CD4-positive, alpha-beta memory T cell (primary cell): ENCODE results near the gene HSD17B3. TPM values are rescaled to one million over a fixed set of nuclear protein-coding genes. Genes with fewer than 3 reads are reported as not detected.

Source experiments
- CTCF ChIA-PET: fragments of 350-600 bp; sonication (Branson Sonifier 250); formaldehyde crosslinking; loops from one replicate; lab custom pipeline; 2021; ENCODE audit warnings: inconsistent platforms; ENCODE audit not compliant: partially characterized antibody; lab: Charles Lee
- POLR2A ChIA-PET: fragments of 350-600 bp; sonication (Branson Sonifier 250); formaldehyde crosslinking; loops from one replicate; lab custom pipeline; 2021; ENCODE audit not compliant: partially characterized antibody; lab: Charles Lee
- DNase-seq, 5 donors: peaks; one replicate each; pipeline versions ENCODE4 v3.0.0 to v3.0.0-alpha.2; 2020 to 2022; ENCODE audit warnings: mixed read lengths in 1 of 5
- H3K27ac ChIP-seq: one replicate; pipeline ENCODE4 v1.7.0; 2013; ENCODE audit warnings: low read depth, low read length
- H3K27me3 ChIP-seq: 2 replicates; pipeline ENCODE4 v1.7.0; 2013; ENCODE audit warnings: mild to moderate bottlenecking, low read length, moderate library complexity; ENCODE audit not compliant: insufficient read depth
- H3K36me3 ChIP-seq: 2 replicates; pipeline ENCODE4 v1.7.0; 2013; ENCODE audit warnings: mild to moderate bottlenecking, low read length, moderate library complexity; ENCODE audit not compliant: insufficient read depth
- H3K4me1 ChIP-seq: 2 replicates; pipeline ENCODE4 v1.7.0; 2013; ENCODE audit warnings: mild to moderate bottlenecking, low read length, moderate library complexity; ENCODE audit not compliant: insufficient read depth
- H3K4me3 ChIP-seq, 2 donors: one replicate each; pipeline ENCODE4 v1.7.0; 2013; ENCODE audit warnings: low read length in 2 of 2, mild to moderate bottlenecking in 1 of 2
- H3K9me3 ChIP-seq, 2 donors: one replicate each; pipeline ENCODE4 v1.7.0; 2013; ENCODE audit warnings: low read length in 2 of 2, control low read depth in 1 of 2; ENCODE audit not compliant: control insufficient read depth in 1 of 2
- H3K27ac Mint-ChIP-seq, 7 donors: one replicate each; pipeline ENCODE4 v1.8.0; 2020 to 2021; ENCODE audit warnings: mixed read lengths in 7 of 7, mild to moderate bottlenecking in 6 of 7, inconsistent platforms in 3 of 7, moderate library complexity in 3 of 7
- H3K27me3 Mint-ChIP-seq, 2 donors: one replicate each; pipeline ENCODE4 v1.8.0; 2020 to 2021; ENCODE audit warnings: mixed read lengths in 2 of 2
- H3K36me3 Mint-ChIP-seq, 2 donors: one replicate each; pipeline ENCODE4 v1.8.0; 2020 to 2021; ENCODE audit warnings: mixed read lengths in 2 of 2, inconsistent platforms in 1 of 2, mild to moderate bottlenecking in 1 of 2
- H3K4me1 Mint-ChIP-seq, 4 donors: one replicate each; pipeline ENCODE4 v1.8.0; 2020 to 2021; ENCODE audit warnings: mixed read lengths in 4 of 4, mild to moderate bottlenecking in 1 of 4
- H3K4me3 Mint-ChIP-seq, 8 donors: one replicate each; pipeline ENCODE4 v1.8.0; 2020 to 2021; ENCODE audit warnings: mixed read lengths in 8 of 8, mild to moderate bottlenecking in 7 of 8, moderate library complexity in 6 of 8, inconsistent platforms in 3 of 8
- H3K9me3 Mint-ChIP-seq, 8 donors: one replicate each; pipeline ENCODE4 v1.8.0; 2020 to 2021; ENCODE audit warnings: mixed read lengths in 8 of 8, mild to moderate bottlenecking in 5 of 8, inconsistent platforms in 3 of 8, moderate library complexity in 1 of 8
- intact Hi-C: fragments of 100-400 bp; cut with micrococcal nuclease; formaldehyde crosslinking; loops from one replicate; pipeline ENCODE4 v1.15.1; 2023
- polyA plus RNA-seq, 2 donors: library from polyadenylated mRNA; unstranded; fragments of 300-500 nt; fragmentation: Illumina TruSeq; gene quantifications; one replicate each; pipeline ENCODE4 v1.2.3, GENCODE V29; 2021
- total RNA-seq, 2 experiments: library from RNA; stranded (reverse); gene quantifications; one replicate each; pipeline ENCODE4 v1.2.3, GENCODE V29; 2021

Gene HSD17B3
- total and polyA plus RNA-seq, 4 experiments from 2014 or later: 1.8 to 2.1 TPM; not detected in 2

DNA sequence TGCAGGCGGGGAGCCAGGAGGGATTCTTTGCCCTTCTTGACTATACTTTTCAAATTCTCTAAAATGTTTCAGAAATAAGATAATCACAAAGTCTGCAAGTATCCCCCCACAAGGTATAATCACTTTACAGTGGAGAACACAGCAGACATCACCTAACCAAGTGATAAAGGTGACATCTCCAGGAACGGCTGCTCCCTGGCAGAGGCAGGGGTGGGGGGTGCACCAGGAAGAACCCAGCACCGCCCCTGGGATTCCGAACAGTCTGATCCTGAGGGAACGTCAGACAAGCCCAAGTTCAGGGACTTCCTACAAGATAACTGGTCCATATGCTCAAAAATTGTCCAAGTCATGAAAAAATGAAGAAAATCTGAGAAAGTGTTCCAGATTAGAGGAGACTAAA lies 85.4 kb downstream of the HSD17B3 start:
- intact Hi-C loops: no loop called here
- Mint-ChIP-seq H3K9me3 (no peaks in the 10 kb centered on the region), H3K4me1 (peaks cover 3 to 18% (median 6%) of the 10 kb centered on the region in 4 donors), H3K27me3 (peaks cover 24 to 32% of the 10 kb centered on the region in 2 donors), H3K36me3 (no peaks in the 10 kb centered on the region), H3K4me3 (peak overlapping the region in 2 of 8 donors; percentile 5 to 43), H3K27ac (peak overlapping the region in 1 of 7 donors; percentile 21)
- H3K27me3 ChIP-seq: peaks cover 8% of the 10 kb centered on the region
- peaks cover 9% of the 10 kb centered on the region for H3K4me1 ChIP-seq
- H3K36me3 ChIP-seq: no peaks in the 10 kb centered on the region
- H3K4me3 ChIP-seq: no peak overlapping the region
- DNase-seq: no peak
- CTCF ChIA-PET: interaction anchor here (1.4 to 4.8 kb wide), 6 partner anchors 8 to 837 kb away, joined by 3 to 38 read pairs (median 10); no protein-coding TSS in a partner anchor
- H3K9me3 ChIP-seq: no peaks in the 10 kb centered on the region
- no peak overlapping the region for H3K27ac ChIP-seq
- POLR2A ChIA-PET: no interaction called here

DNA sequence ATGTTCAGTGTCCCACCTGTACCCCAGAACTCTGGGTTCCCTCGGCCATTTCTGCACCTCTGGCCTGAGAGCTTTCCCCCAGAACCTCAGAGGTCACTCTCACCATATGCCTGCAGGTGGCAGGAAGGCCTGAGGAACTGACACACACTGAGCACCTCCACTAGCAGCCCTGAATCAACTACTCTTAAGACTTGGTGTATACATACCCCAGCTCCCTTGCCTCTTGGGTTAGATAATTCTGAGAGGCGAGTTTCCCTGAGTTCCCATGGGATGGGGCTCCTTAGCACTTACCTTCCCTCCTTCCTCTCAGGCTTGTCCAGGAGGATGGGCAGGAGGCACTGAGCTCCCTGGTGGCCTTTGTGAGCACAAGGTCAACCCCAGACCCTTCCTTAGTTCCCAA lies 86.1 kb downstream of the HSD17B3 start:
- H3K4me1 ChIP-seq: peaks cover 9% of the 10 kb centered on the region
- CTCF ChIA-PET: interaction anchor here (1.0 to 3.8 kb wide), 2 partner anchors 12 to 17 kb away, joined by 3 to 27 read pairs; no protein-coding TSS in a partner anchor
- peaks cover 5% of the 10 kb centered on the region for H3K27me3 ChIP-seq
- no peak for DNase-seq
- H3K27ac ChIP-seq: no peak overlapping the region
- H3K4me1 Mint-ChIP-seq: peaks cover 3 to 18% (median 6%) of the 10 kb centered on the region in 4 donors
- no peak overlapping the region for H3K4me3 ChIP-seq
- H3K9me3 ChIP-seq: no peaks in the 10 kb centered on the region
- no peak overlapping the region for H3K4me3 Mint-ChIP-seq
- H3K27me3 Mint-ChIP-seq: peaks cover 22 to 32% of the 10 kb centered on the region in 2 donors
- no peaks in the 10 kb centered on the region for H3K36me3 Mint-ChIP-seq
- H3K36me3 ChIP-seq: no peaks in the 10 kb centered on the region
- H3K9me3 Mint-ChIP-seq: no peaks in the 10 kb centered on the region
- intact Hi-C loops: no loop called here
- H3K27ac Mint-ChIP-seq: no peak overlapping the region
- POLR2A ChIA-PET: no interaction called here

DNA sequence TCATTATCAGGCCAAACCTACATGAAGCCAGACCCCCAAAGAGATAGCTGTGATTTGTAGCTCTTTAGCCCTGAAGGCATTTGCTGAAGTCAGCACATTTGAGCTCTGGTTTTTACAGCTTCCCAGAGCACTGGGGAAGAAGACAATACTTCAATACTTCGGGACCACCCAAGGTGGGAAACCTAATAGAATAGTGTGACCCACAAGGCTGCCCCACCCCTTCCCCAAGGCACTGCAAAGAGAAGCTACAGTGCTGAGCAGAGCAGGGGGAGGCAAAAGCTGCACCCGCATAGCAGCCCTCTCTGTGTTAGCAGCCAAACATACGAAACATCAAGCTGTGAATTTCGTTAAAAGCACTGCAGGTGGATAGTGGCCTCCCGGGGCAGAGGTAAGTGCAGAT lies 87.3 kb downstream of the HSD17B3 start:
- DNase-seq: no peak
- Mint-ChIP-seq H3K27me3 (peaks cover 18 to 26% of the 10 kb centered on the region in 2 donors), H3K27ac (peak overlapping the region in 1 of 7 donors; percentile 68), H3K4me1 (peaks cover 3 to 18% (median 6%) of the 10 kb centered on the region in 4 donors), H3K9me3 (no peaks in the 10 kb centered on the region), H3K36me3 (no peaks in the 10 kb centered on the region), H3K4me3 (no peak overlapping the region)
- ChIA-PET CTCF (interaction anchor here (0.8 to 1.1 kb wide), 3 partner anchors 11 to 487 kb away, joined by 3 read pairs; no protein-coding TSS in a partner anchor), POLR2A (no interaction called here)
- no peak overlapping the region for H3K27ac ChIP-seq
- intact Hi-C loops: no loop called here
- H3K27me3 ChIP-seq: peaks cover 5% of the 10 kb centered on the region
- no peaks in the 10 kb centered on the region for H3K9me3 ChIP-seq
- H3K4me1 ChIP-seq: peaks cover 9% of the 10 kb centered on the region
- H3K36me3 ChIP-seq: no peaks in the 10 kb centered on the region
- H3K4me3 ChIP-seq: no peak overlapping the region

GRCh38 chr9:96209407-96210271 lies 92.3 kb downstream of the HSD17B3 start:
- H3K27ac Mint-ChIP-seq: peak overlapping the region in 1 of 7 donors; percentile 22
- Histone ChIP-seq H3K4me1 (no peaks in the 10 kb centered on the region), H3K27me3 (no peaks in the 10 kb centered on the region), H3K36me3 (no peaks in the 10 kb centered on the region), H3K27ac (no peak overlapping the region), H3K4me3 (no peak overlapping the region), H3K9me3 (no peaks in the 10 kb centered on the region)
- no peak for DNase-seq
- ChIA-PET CTCF (interaction anchor here (1.0 to 4.9 kb wide), 4 partner anchors 9 to 23 kb away, joined by 3 to 38 read pairs (median 4); no protein-coding TSS in a partner anchor), POLR2A (no interaction called here)
- H3K4me1 Mint-ChIP-seq: no peaks in the 10 kb centered on the region
- H3K27me3 Mint-ChIP-seq: peaks cover 4 to 12% of the 10 kb centered on the region in 2 donors
- H3K36me3 Mint-ChIP-seq: no peaks in the 10 kb centered on the region
- H3K4me3 Mint-ChIP-seq: no peak overlapping the region
- no peaks in the 10 kb centered on the region for H3K9me3 Mint-ChIP-seq
- intact Hi-C loops: no loop called here

DNA sequence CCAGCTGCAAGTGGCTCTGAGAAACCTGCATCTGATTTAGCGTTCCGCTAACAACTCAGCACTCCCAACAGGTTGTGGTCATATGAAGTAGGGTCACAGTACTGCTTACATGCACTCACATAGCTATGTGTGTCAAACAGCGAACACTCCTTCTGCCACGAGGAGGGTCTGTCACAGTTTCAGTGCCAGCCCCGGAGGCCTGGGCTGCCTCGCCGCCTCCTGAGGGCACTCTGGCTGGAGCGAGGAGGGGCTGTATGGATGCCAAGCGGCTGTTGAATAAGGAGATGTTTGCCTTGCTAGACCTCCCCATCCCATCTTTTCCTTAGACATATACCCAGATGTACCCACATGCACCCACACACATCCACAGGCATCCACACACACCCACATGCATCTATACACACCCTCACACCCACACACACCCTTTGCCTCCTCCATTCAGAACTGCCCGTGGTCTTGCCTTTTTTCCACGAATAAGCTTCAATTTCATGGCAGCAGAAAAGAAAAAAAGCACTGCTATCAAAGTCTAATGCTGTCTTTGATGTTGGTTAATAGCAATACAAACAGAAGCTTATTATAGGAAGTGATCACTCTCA lies 95.7 kb downstream of the HSD17B3 start:
- Histone ChIP-seq H3K27ac (no peak overlapping the region), H3K9me3 (no peaks in the 10 kb centered on the region), H3K4me3 (no peak overlapping the region), H3K4me1 (no peaks in the 10 kb centered on the region), H3K27me3 (no peaks in the 10 kb centered on the region), H3K36me3 (no peaks in the 10 kb centered on the region)
- H3K27me3 Mint-ChIP-seq: peaks cover 0 to 4% of the 10 kb centered on the region in 2 donors
- ChIA-PET CTCF (interaction anchor here (0.9 to 4.9 kb wide), 2 partner anchors 13 to 826 kb away, joined by 3 to 38 read pairs; no protein-coding TSS in a partner anchor), POLR2A (no interaction called here)
- no peak overlapping the region for H3K4me3 Mint-ChIP-seq
- H3K9me3 Mint-ChIP-seq: peaks cover 0 to 2% (median 0%) of the 10 kb centered on the region in 8 donors
- intact Hi-C loops: no loop called here
- DNase-seq: no peak
- no peak overlapping the region for H3K27ac Mint-ChIP-seq
- peaks cover 4 to 7% (median 5%) of the 10 kb centered on the region in 4 donors for H3K4me1 Mint-ChIP-seq
- no peaks in the 10 kb centered on the region for H3K36me3 Mint-ChIP-seq

DNA sequence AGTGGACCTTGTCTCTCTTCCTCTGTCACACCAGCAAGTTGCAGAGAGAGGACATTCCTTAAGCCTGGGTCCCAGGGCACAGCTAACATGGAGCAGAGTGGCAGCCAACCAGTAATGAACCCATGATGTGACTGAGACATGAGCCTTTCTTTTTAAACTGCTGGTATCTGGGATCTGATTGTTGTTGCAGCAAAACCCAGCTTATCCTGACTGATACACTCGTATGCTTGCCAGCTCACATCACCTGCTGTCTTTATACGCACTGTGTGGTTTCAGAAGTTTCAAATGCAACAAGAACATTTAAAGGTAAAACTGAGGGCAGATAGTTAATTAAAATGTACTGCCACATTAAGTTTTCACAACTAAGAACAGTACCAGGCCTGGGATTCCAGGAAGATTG lies 97.1 kb downstream of the HSD17B3 start:
- Histone ChIP-seq H3K27me3 (no peaks in the 10 kb centered on the region), H3K27ac (no peak overlapping the region), H3K4me1 (no peaks in the 10 kb centered on the region), H3K4me3 (no peak overlapping the region), H3K9me3 (no peaks in the 10 kb centered on the region), H3K36me3 (no peaks in the 10 kb centered on the region)
- H3K9me3 Mint-ChIP-seq: peaks cover 0 to 2% (median 0%) of the 10 kb centered on the region in 8 donors
- H3K4me1 Mint-ChIP-seq: peaks cover 4 to 7% (median 5%) of the 10 kb centered on the region in 4 donors
- ChIA-PET CTCF (no interaction called here), POLR2A (no interaction called here)
- DNase-seq: no peak
- peaks cover 0 to 3% of the 10 kb centered on the region in 2 donors for H3K27me3 Mint-ChIP-seq
- intact Hi-C loops: no loop called here
- no peak overlapping the region for H3K27ac Mint-ChIP-seq
- no peak overlapping the region for H3K4me3 Mint-ChIP-seq
- no peaks in the 10 kb centered on the region for H3K36me3 Mint-ChIP-seq
